ENCODE data around the gene MSANTD2.

MSANTD2 gene

GRCh38 chr11:124821995-124822730 is 22.0 kb upstream of the MSANTD2 start:
- no peak overlapping the region for H3K4me3 ChIP-seq (ENCODE audit: low read depth, low read length)

- no peak overlapping the region for H3K4me3 ChIP-seq (ENCODE audit: low read depth, low read length)
Observed at GRCh38 chr11:124817036-124817435, 16.8 kb upstream of the MSANTD2 start.

- no peak overlapping the region for H3K4me3 ChIP-seq (ENCODE audit: low read depth, low read length)
Observed at GRCh38 chr11:124814739-124815138, 14.5 kb upstream of the MSANTD2 start.

- no peak overlapping the region for H3K4me3 ChIP-seq (ENCODE audit: low read depth, low read length)
Observed at GRCh38 chr11:124812876-124813275, 12.7 kb upstream of the MSANTD2 start.

- no peak overlapping the region for H3K4me3 ChIP-seq (ENCODE audit: low read depth, low read length)
Observed at GRCh38 chr11:124811399-124812125, 11.4 kb upstream of the MSANTD2 start.

GRCh38 chr11:124807660-124808270 is 7.6 kb upstream of the MSANTD2 start:
- H3K4me3 ChIP-seq (ENCODE audit: low read depth, low read length): no peak overlapping the region

- no peak overlapping the region for H3K4me3 ChIP-seq (ENCODE audit: low read depth, low read length)
Observed at GRCh38 chr11:124807201-124807600, 7.0 kb upstream of the MSANTD2 start.

- H3K4me3 ChIP-seq (ENCODE audit: low read depth, low read length): no peak overlapping the region
Observed at GRCh38 chr11:124804884-124805283, 4.7 kb upstream of the MSANTD2 start.

GRCh38 chr11:124801636-124802312 is 1.6 kb upstream of the MSANTD2 start:
- no peak overlapping the region for H3K4me3 ChIP-seq (ENCODE audit: low read depth, low read length)

- H3K4me3 ChIP-seq (ENCODE audit: low read depth, low read length): peak overlapping the region; percentile 86
Observed at GRCh38 chr11:124801014-124801413, 808 bp upstream of the MSANTD2 start.

GRCh38 chr11:124799348-124800225 is 619 bp downstream of the MSANTD2 start:
- peak overlapping the region; percentile 86 for H3K4me3 ChIP-seq (ENCODE audit: low read depth, low read length)

GRCh38 chr11:124798991-124799347 is 1.2 kb downstream of the MSANTD2 start:
- H3K4me3 ChIP-seq (ENCODE audit: low read depth, low read length): peak overlapping the region; percentile 86

- H3K4me3 ChIP-seq (ENCODE audit: low read depth, low read length): no peak overlapping the region
Observed at GRCh38 chr11:124796312-124796711, 3.9 kb downstream of the MSANTD2 start.

- no peak overlapping the region for H3K4me3 ChIP-seq (ENCODE audit: low read depth, low read length)
Observed at GRCh38 chr11:124793466-124794278, 6.5 kb downstream of the MSANTD2 start.

- no peak overlapping the region for H3K4me3 ChIP-seq (ENCODE audit: low read depth, low read length)
Observed at GRCh38 chr11:124791626-124792341, 8.4 kb downstream of the MSANTD2 start.

GRCh38 chr11:124788521-124788920 is 11.7 kb downstream of the MSANTD2 start:
- no peak overlapping the region for H3K4me3 ChIP-seq (ENCODE audit: low read depth, low read length)

GRCh38 chr11:124784051-124784450 is 16.2 kb downstream of the MSANTD2 start:
- H3K4me3 ChIP-seq (ENCODE audit: low read depth, low read length): no peak overlapping the region

- no peak overlapping the region for H3K4me3 ChIP-seq (ENCODE audit: low read depth, low read length)
Observed at GRCh38 chr11:124783002-124783401, 17.2 kb downstream of the MSANTD2 start.

GRCh38 chr11:124779568-124779967 is 20.6 kb downstream of the MSANTD2 start:
- no peak overlapping the region for H3K4me3 ChIP-seq (ENCODE audit: low read depth, low read length)

Measured in iPS-11a (cell line).